Measurements from ENCODE around the gene PPP3R1.

PPP3R1 gene

DNA sequence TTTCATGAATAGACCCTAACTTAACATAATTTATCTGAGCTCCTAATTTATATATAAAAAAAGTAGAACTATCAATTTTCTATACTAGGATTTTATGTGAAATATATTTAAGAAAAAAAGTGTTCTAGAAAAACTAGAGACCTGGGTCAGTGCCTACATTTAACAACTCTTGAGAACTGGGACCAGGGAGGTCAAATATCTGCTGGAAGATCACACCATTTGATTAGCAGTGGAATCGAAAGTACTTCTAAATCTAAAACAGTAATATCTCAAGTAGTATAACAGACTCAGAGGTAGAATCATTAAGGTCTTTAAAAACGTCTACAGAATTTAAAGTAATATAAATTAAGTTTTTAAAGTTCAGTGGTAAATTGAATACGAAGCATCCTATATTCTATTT, 34.6 kb downstream of the PPP3R1 start:
- Histone ChIP-seq H3K9ac (ENCODE audit: low read depth, low read length, poor library complexity, severe bottlenecking) (no peak overlapping the region), H4K20me1 (ENCODE audit: insufficient read depth, low read length, poor library complexity, severe bottlenecking) (peaks cover 93% of the 10 kb centered on the region), H3K4me1 (ENCODE audit: insufficient read depth, low read length, poor library complexity, severe bottlenecking) (peaks cover 8% of the 10 kb centered on the region), H3K4me3 (ENCODE audit: low read length, poor library complexity, severe bottlenecking) (no peak overlapping the region), H3K9me3 (ENCODE audit: insufficient read depth, low read depth, low read length) (no peaks in the 10 kb centered on the region), H3K27me3 (ENCODE audit: insufficient read depth, low read length, poor library complexity, severe bottlenecking) (no peaks in the 10 kb centered on the region), H3K9me2 (replicated peaks; ENCODE audit: low read depth, low read length) (no peaks in the 10 kb centered on the region), H3K36me3 (ENCODE audit: insufficient read depth, low read length) (peaks cover 33% of the 10 kb centered on the region), H2AFZ (ENCODE audit: low read length) (no peak overlapping the region), H3K4me2 (ENCODE audit: low read depth, low read length, poor library complexity, severe bottlenecking) (no peak overlapping the region), H3F3A (ENCODE audit: low read depth) (no peaks in the 10 kb centered on the region), H3K79me2 (ENCODE audit: insufficient read depth, low read length) (peaks cover 100% of the 10 kb centered on the region)
- TF ChIP-seq, protein P1, sequence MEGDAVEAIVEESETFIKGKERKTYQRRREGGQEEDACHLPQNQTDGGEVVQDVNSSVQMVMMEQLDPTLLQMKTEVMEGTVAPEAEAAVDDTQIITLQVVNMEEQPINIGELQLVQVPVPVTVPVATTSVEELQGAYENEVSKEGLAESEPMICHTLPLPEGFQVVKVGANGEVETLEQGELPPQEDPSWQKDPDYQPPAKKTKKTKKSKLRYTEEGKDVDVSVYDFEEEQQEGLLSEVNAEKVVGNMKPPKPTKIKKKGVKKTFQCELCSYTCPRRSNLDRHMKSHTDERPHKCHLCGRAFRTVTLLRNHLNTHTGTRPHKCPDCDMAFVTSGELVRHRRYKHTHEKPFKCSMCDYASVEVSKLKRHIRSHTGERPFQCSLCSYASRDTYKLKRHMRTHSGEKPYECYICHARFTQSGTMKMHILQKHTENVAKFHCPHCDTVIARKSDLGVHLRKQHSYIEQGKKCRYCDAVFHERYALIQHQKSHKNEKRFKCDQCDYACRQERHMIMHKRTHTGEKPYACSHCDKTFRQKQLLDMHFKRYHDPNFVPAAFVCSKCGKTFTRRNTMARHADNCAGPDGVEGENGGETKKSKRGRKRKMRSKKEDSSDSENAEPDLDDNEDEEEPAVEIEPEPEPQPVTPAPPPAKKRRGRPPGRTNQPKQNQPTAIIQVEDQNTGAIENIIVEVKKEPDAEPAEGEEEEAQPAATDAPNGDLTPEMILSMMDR (conservative IDR thresholded peaks at IDR 0.05; ENCODE audit: low read length), result no peak
- no peak for TF ChIP-seq EZH2phosphoT487 (IDR thresholded peaks at IDR 0.05; ENCODE audit: borderline replicate concordance)

DNA sequence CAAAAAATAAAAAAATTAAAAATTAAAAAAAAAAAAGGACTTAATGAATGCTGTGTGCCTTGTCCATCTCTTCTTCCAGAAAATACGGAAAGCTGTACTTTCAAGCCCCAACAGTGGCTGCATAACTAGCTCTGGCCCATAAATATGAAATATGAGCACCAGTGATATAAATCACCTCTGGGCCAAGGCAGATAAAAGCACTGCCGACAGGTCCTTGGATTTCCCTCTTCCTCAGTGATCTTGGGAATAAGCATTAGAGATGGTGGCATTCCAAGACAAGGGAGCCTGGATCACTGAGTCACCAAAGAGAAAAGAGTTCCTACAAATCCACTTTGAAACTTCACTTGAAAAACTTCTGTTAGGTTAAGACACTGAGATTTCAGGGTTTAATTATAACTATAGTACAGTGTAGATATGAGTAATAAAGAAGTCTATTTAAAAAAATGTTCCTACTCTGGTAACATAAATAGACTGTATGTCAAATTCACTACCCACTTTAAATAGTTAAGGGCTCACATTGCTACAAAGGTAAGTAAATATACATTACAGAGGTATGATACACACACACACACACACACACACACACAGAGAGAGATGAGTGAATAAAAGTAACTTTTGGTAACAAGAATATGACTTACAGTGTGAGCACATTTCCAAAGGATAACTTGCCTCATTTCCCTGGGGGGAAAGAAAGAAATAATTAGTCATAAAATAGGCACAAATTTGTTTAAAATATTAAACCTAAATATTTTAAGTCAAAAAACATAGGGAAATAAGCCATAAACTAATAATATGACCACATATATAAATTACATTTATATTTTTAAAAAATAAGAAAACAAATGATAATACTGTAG, 35.6 kb downstream of the PPP3R1 start:
- Histone ChIP-seq H3K9me3 (ENCODE audit: insufficient read depth, low read depth, low read length) (no peaks in the 10 kb centered on the region), H3F3A (ENCODE audit: low read depth) (no peaks in the 10 kb centered on the region), H3K9me2 (replicated peaks; ENCODE audit: low read depth, low read length) (no peaks in the 10 kb centered on the region), H3K79me2 (ENCODE audit: insufficient read depth, low read length) (peaks cover 100% of the 10 kb centered on the region), H3K4me3 (ENCODE audit: low read length, poor library complexity, severe bottlenecking) (no peak overlapping the region), H3K4me1 (ENCODE audit: insufficient read depth, low read length, poor library complexity, severe bottlenecking) (peaks cover 8% of the 10 kb centered on the region), H2AFZ (ENCODE audit: low read length) (no peak overlapping the region), H4K20me1 (ENCODE audit: insufficient read depth, low read length, poor library complexity, severe bottlenecking) (peaks cover 92% of the 10 kb centered on the region), H3K36me3 (ENCODE audit: insufficient read depth, low read length) (peaks cover 42% of the 10 kb centered on the region), H3K4me2 (ENCODE audit: low read depth, low read length, poor library complexity, severe bottlenecking) (no peak overlapping the region), H3K9ac (ENCODE audit: low read depth, low read length, poor library complexity, severe bottlenecking) (no peak overlapping the region), H3K27me3 (ENCODE audit: insufficient read depth, low read length, poor library complexity, severe bottlenecking) (no peaks in the 10 kb centered on the region)
- TF ChIP-seq EZH2phosphoT487 (IDR thresholded peaks at IDR 0.05; ENCODE audit: borderline replicate concordance), result no peak
- TF ChIP-seq, protein P1 (conservative IDR thresholded peaks at IDR 0.05; ENCODE audit: low read length), result no peak

DNA sequence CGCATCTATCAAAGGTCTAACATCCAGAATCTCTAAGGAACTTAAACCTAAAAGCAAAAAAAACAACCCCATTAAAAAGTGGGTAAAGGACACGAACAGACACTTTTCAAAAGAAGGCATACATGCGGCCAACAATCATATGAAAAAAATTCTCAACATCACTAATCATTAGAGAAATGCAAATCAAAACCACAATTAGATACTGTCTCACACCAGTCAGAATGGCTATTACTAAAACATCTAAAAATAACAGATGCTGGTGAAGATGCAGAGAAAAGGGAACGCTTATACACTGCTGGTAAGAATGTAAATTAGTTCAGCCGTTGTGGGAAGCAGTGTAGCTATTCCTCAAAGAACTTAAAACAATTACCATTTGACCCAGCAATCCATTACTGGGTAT, 38.0 kb downstream of the PPP3R1 start:
- H3K9me3 ChIP-seq (ENCODE audit: insufficient read depth, low read depth, low read length), result no peaks in the 10 kb centered on the region
- peaks cover 92% of the 10 kb centered on the region for H4K20me1 ChIP-seq (ENCODE audit: insufficient read depth, low read length, poor library complexity, severe bottlenecking)
- no peak for TF ChIP-seq EZH2phosphoT487 (IDR thresholded peaks at IDR 0.05; ENCODE audit: borderline replicate concordance)
- TF ChIP-seq, protein P1 (conservative IDR thresholded peaks at IDR 0.05; ENCODE audit: low read length), result no peak
- H3K9ac ChIP-seq (ENCODE audit: low read depth, low read length, poor library complexity, severe bottlenecking), result no peak overlapping the region
- H3K4me2 ChIP-seq (ENCODE audit: low read depth, low read length, poor library complexity, severe bottlenecking), result no peak overlapping the region
- H3K36me3 ChIP-seq (ENCODE audit: insufficient read depth, low read length), result peaks cover 32% of the 10 kb centered on the region
- peaks cover 8% of the 10 kb centered on the region for H3K4me1 ChIP-seq (ENCODE audit: insufficient read depth, low read length, poor library complexity, severe bottlenecking)
- no peak overlapping the region for H3K4me3 ChIP-seq (ENCODE audit: low read length, poor library complexity, severe bottlenecking)
- H2AFZ ChIP-seq (ENCODE audit: low read length), result no peak overlapping the region
- H3K27me3 ChIP-seq (ENCODE audit: insufficient read depth, low read length, poor library complexity, severe bottlenecking), result no peaks in the 10 kb centered on the region
- H3K9me2 ChIP-seq (replicated peaks; ENCODE audit: low read depth, low read length), result no peaks in the 10 kb centered on the region
- H3F3A ChIP-seq (ENCODE audit: low read depth), result no peaks in the 10 kb centered on the region
- peaks cover 100% of the 10 kb centered on the region for H3K79me2 ChIP-seq (ENCODE audit: insufficient read depth, low read length)
